ENCODE measurements around the gene CYP3A5. TPM values are rescaled to one million over a fixed set of nuclear protein-coding genes. Genes with fewer than 3 reads are reported as not detected.
"Not testable (repeated sequence)": the region's sequence is repeated elsewhere in the genome, so short reads cannot be mapped to it uniquely, and the experiment has no call there.

Gene CYP3A5
- 1 to 10 TPM in 1 of 2 donors, under 1 TPM in 1; 0.59 to 1.2 TPM for total RNA-seq

DNA sequence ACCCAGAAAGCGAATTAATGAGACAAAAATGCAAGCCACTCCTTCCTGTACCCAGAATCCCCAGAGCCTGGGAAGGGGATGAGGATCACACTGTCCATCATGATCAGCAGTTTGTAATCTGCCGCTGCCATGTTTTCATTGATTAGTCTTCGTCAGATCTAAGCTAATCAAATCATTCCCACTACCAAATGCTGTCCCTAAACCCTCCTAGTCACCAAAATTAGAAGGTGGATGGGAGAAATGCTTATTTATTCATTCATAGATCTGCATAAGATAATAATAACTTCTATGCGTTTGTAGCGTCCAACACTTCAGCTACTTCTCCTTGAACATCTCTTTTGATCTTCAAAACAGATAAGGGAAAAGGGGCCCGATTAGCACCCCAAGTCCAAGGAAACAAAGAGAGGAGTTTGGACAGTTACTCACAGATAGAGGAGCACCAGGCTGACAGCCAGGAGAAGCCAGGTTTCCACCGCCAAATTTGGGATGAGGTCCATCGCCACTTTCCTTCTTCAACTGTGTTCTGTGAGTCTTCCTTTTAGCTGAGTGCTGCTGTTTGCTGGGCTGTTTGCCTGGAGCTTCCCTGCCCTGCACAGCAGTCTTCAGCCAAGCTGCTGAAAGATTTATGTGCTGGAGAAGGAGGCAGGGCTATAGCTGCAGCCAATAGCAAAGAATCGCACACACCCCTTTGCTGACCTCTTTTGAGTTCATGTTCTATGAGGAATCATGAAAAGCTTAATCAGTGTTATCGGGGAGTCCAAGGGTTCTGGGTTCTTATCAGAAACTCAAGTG is at the start of gene CYP3A5:
TSS of gene CYP3A5 (minus strand) at position 597 of the 792 bp plus-strand sequence. CDS start at position 497, 100 bp downstream.
- H3K4me3 ChIP-seq, result no peak within 1 kb of the TSS
- peaks cover 0 to 8% of the 10 kb centered on the region in 2 donors for H3K9me3 ChIP-seq
- DNase-seq (ENCODE audit: low spot score), result no peak

DNA sequence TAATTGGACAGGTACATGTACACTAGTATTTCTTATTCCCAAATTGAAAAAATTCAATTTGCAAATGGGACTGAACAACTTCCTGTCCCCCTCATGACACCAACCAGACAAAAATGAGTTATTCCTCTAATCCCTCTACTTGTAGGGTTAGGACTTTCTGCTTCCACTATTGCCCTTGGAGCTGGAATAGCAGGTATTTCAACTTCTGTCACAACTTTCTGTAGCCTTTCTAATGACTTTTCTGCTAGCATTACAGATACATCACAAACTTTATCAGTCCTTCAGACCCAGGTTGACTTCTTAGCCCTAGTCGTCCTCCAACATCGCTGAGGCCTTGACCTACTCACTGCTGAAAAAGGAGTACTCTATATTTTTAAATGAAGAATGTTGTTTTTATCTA is 48.8 kb upstream of the CYP3A5 start:
- no peak for DNase-seq (ENCODE audit: low spot score)
- Histone ChIP-seq H3K4me3 (no peak overlapping the region), H3K27ac (no peak overlapping the region), H3K9me3 (no peaks in the 10 kb centered on the region), H3K27me3 (no peaks in the 10 kb centered on the region), H3K4me1 (no peaks in the 10 kb centered on the region), H3K36me3 (no peaks in the 10 kb centered on the region)
- TF ChIP-seq, protein P1, sequence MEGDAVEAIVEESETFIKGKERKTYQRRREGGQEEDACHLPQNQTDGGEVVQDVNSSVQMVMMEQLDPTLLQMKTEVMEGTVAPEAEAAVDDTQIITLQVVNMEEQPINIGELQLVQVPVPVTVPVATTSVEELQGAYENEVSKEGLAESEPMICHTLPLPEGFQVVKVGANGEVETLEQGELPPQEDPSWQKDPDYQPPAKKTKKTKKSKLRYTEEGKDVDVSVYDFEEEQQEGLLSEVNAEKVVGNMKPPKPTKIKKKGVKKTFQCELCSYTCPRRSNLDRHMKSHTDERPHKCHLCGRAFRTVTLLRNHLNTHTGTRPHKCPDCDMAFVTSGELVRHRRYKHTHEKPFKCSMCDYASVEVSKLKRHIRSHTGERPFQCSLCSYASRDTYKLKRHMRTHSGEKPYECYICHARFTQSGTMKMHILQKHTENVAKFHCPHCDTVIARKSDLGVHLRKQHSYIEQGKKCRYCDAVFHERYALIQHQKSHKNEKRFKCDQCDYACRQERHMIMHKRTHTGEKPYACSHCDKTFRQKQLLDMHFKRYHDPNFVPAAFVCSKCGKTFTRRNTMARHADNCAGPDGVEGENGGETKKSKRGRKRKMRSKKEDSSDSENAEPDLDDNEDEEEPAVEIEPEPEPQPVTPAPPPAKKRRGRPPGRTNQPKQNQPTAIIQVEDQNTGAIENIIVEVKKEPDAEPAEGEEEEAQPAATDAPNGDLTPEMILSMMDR (IDR thresholded peaks at IDR 0.05), result no peak

More for the DNA sequence above, at the start of gene CYP3A5:
- H3K27ac ChIP-seq, result no peak within 1 kb of the TSS
- TF ChIP-seq, protein P1 (IDR thresholded peaks at IDR 0.05), result no peak
- no peaks in the 10 kb centered on the region for H3K36me3 ChIP-seq
- no peaks in the 10 kb centered on the region for H3K27me3 ChIP-seq
- H3K4me1 ChIP-seq, result no peaks in the 10 kb centered on the region

DNA sequence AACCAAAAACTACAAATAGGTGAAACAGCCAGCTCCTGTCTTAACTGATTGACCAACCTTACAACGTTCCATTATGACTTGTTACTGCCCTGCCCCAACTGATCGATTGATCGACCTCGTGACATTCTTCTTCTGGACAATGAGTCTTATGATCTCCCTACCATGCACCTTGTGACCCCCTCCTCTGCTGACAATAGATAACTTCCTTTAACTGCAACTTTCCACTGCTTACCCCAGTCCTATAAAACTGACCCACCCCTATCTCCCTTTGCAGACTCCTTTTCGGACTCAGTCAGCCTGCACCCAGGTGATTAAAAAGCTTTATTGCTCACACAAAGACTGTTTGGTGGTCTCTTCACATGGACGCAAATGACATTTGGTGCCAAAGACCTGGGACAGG is 43.4 kb upstream of the CYP3A5 start:
- not testable (repeated sequence) for H3K9me3 ChIP-seq; DNase-seq (ENCODE audit: low spot score); H3K36me3 ChIP-seq; H3K4me1 ChIP-seq; H3K27ac ChIP-seq; H3K27me3 ChIP-seq; H3K4me3 ChIP-seq

DNA sequence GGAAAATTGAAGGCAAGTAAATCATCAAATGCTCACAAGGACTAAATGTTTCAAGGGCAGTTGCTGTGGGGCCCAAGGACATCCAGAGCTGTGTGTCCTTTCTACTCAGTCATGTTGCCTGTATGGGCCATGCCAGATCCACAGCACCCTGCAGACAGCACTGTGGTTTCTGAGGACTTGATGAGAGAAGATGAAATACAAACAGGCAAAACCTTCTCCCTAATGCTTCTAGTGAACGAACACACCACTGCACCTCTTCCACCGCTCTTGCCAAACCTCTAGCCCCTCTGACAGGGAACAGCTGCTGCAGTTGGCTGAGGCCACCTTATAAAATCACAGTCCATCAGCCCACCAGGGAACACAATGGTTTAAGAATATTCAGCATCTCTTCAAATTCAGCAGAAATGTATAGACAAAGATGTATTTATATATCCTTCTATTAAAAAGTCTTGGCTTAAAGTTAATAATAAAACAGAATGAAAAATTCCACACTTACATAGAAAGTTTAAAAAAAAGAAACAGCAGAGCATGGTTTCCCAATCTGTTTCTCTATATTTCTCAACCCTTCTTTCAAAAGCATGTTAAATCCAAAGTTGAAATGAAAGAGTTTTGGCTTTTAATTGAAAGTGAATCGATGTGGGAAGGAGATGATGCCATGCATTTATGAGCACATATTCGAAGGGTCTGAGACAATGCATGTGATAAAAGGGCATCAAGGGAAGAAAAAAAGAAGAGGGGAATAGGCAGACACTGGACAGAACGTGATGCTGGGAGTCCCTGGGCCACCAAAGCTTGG is 41.2 kb upstream of the CYP3A5 start:
- Histone ChIP-seq H3K4me1 (no peaks in the 10 kb centered on the region), H3K27me3 (no peaks in the 10 kb centered on the region), H3K4me3 (no peak overlapping the region), H3K9me3 (peaks cover 0 to 7% of the 10 kb centered on the region in 2 donors), H3K36me3 (no peaks in the 10 kb centered on the region), H3K27ac (no peak overlapping the region)
- TF ChIP-seq, protein P1 (IDR thresholded peaks at IDR 0.05), result no peak
- DNase-seq (ENCODE audit: low spot score), result no peak

DNA sequence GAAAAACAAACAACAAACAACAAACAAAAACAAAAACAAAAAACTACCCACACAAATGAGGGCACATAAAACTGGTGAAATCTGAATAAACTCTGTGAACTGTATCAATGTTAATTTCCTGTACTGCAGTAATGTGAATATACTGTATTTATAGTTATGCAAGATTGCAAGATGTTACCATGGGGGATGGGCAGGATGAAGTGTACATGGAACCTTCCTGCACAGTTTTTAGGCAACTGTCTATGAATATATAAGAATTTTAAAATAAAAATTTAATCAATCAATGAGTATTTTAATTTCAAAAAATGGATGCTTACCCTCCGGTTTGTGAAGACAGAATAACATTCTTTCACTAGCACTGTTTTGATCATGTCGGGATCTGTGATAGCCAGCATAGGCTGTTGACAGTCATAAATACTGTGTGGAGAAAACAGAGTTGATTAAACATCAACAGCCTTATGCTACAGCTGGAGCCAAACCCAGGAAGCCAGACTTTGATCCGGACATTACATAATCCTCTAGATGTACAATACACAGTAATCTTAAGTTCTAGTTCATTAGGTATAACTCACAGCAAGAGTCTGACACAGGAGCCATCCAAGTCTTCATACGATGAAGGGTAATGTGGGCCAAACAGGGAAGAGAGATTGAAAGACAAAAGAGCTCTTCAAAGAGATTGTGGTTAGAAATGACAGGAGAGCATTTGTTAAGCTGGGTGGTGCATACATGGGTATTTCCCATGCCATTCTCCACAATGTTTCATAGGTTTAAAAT is 40.4 kb upstream of the CYP3A5 start:
- Histone ChIP-seq H3K4me3 (no peak overlapping the region), H3K27me3 (no peaks in the 10 kb centered on the region), H3K27ac (no peak overlapping the region), H3K9me3 (peaks cover 0 to 7% of the 10 kb centered on the region in 2 donors), H3K36me3 (no peaks in the 10 kb centered on the region), H3K4me1 (no peaks in the 10 kb centered on the region)
- DNase-seq (ENCODE audit: low spot score), result no peak
- TF ChIP-seq, protein P1 (IDR thresholded peaks at IDR 0.05), result no peak

Measured in right atrium auricular region (tissue), 2 donors.